Fibroblast of mammary gland (primary cell): ENCODE results near the gene PPP1R1B.

Experiments used
- DNase-seq: peaks from one replicate; pipeline ENCODE4 v3.0.0-alpha.2; 2010; ENCODE audit warnings: low read depth
- H3K4me3 ChIP-seq: 2 replicates; pipeline ENCODE4 v1.5.1; 2011; ENCODE audit warnings: low read depth, mild to moderate bottlenecking, low read length, moderate library complexity; ENCODE audit not compliant: control insufficient read depth
- TF ChIP-seq, protein P1 (sequence below): conservative IDR thresholded peaks from 2 replicates; pipeline ENCODE4 v1.5.1; 2011; ENCODE audit warnings: low read depth, low read length, inconsistent platforms; ENCODE audit not compliant: control insufficient read depth, insufficient read depth

The PPP1R1B gene

DNA sequence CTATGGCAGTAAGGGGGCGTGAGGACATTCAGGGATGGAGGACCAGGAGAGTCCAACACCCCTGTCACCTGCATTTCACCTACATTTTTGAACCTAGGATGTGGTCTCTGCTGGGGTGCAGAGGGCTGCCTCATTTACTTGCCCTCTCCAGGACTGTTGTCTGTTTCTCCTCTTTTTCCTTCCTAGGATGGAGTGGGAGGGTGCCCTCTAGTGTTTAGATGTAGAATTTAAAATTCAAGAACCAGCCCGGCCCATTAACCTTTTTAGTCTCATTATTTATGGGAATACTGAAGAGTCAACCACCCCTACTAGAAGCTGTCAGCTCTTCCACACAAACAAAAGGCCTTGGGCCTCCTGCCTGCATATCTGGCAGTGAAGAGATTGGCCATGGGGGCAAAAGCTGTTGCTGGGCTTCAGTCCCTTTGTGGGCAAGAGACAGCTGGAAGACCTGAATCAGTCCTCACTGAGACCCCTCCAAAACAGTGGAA, 7.7 kb downstream of the PPP1R1B start:
- no peak overlapping the region for H3K4me3 ChIP-seq
- DNase-seq = peak; percentile 50
- TF ChIP-seq, protein P1, sequence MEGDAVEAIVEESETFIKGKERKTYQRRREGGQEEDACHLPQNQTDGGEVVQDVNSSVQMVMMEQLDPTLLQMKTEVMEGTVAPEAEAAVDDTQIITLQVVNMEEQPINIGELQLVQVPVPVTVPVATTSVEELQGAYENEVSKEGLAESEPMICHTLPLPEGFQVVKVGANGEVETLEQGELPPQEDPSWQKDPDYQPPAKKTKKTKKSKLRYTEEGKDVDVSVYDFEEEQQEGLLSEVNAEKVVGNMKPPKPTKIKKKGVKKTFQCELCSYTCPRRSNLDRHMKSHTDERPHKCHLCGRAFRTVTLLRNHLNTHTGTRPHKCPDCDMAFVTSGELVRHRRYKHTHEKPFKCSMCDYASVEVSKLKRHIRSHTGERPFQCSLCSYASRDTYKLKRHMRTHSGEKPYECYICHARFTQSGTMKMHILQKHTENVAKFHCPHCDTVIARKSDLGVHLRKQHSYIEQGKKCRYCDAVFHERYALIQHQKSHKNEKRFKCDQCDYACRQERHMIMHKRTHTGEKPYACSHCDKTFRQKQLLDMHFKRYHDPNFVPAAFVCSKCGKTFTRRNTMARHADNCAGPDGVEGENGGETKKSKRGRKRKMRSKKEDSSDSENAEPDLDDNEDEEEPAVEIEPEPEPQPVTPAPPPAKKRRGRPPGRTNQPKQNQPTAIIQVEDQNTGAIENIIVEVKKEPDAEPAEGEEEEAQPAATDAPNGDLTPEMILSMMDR = peak; percentile 68

DNA sequence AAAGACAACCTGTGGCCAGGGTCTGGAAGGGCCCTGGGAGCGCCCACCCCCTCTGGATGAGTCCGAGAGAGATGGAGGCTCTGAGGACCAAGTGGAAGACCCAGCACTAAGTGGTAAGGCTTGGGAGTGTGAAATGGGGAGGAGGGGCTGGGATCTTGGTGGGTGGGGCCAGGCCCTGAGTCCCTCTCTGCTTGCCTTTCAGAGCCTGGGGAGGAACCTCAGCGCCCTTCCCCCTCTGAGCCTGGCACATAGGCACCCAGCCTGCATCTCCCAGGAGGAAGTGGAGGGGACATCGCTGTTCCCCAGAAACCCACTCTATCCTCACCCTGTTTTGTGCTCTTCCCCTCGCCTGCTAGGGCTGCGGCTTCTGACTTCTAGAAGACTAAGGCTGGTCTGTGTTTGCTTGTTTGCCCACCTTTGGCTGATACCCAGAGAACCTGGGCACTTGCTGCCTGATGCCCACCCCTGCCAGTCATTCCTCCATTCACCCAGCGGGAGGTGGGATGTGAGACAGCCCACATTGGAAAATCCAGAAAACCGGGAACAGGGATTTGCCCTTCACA, 8.9 kb downstream of the PPP1R1B start:
- no peak overlapping the region for H3K4me3 ChIP-seq
- TF ChIP-seq, protein P1 = no peak
- no peak for DNase-seq

DNA sequence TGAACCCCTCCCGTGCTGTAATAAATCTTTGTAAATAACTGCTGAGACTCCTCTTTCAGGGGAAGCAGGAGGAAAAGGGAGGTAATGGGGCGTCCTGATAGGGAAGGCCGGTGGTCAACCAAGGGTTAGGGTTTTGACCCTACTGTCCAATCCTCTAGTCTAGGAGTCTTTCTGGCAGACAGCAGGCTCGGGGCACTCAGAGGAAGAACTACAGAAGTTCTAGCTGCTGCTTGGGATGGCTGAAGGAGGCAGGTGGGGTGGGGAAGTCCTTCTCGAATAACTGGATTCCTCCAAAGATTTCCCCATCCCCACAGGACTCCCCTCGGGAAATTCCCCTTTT, 9.8 kb downstream of the PPP1R1B start:
- TF ChIP-seq, protein P1 = no peak
- DNase-seq = no peak
- H3K4me3 ChIP-seq = peak overlapping the region; percentile 77

DNA sequence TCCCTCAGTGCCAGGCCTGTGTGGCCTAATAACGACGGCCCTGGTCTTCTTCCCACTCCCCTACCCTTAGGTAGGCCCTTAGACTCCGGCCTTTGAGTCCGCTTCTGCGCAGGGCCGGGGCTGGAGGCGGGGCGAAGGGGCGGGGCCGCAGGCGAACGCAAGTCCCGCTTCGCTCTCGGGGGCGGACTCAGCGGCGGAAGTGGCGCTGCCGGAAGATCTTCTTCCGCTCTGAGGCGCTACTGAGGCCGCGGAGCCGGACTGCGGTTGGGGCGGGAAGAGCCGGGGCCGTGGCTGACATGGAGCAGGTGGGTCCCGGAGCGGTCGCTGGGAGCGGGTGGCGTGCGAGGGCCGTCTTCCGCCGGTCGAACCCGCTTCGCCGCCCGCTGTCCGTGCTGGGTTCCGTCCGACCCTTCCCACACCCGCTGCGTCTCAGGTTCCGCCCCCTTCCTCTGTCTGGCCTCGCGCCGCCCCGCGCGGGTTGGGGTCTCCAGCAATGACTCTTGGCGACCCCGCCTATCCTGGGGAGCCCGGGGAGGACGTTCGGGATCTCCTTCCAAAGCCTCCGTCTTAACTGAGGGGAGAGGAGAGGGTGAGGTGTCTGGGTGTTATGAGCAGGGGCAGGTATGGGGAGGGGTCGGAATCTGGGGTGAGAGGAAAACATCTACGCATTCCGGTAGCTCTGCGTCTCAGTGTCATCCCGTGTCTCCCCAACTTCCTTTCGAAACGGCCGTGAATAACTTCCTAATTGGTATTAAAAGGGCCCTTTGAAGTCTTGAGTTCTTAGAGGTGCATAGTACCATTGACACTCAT, 10.4 kb downstream of the PPP1R1B start, which contains the start of gene STARD3:
Gene STARD3 (plus strand): TSS at position 218 of the 810 bp plus-strand sequence. CDS start 16,388 bp downstream, outside the sequence.
- TF ChIP-seq, protein P1 = no peak
- peak within 1 kb of the TSS; percentile 77 for H3K4me3 ChIP-seq
- peak; percentile 75 for DNase-seq

DNA sequence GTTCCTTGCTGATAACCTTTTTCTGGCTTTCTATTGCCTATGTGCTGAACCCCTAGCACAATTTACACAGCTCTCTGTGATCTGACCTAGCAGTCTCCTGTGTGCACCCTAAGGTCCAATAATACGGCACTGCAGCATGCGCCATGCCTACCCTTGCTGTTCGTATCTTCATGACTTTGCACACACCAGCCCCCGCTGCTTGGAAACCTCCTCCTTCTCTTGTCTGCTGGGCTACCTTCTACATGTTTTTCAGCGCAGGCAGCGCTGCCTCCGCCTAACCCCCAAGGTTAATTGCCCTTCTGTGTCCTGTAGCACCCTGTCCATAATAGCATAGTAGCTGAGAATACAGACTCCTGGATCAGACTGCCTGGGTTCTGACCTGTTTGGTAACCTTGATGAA, 11.6 kb downstream of the PPP1R1B start:
- H3K4me3 ChIP-seq = no peak overlapping the region
- TF ChIP-seq, protein P1 = no peak
- no peak for DNase-seq

DNA sequence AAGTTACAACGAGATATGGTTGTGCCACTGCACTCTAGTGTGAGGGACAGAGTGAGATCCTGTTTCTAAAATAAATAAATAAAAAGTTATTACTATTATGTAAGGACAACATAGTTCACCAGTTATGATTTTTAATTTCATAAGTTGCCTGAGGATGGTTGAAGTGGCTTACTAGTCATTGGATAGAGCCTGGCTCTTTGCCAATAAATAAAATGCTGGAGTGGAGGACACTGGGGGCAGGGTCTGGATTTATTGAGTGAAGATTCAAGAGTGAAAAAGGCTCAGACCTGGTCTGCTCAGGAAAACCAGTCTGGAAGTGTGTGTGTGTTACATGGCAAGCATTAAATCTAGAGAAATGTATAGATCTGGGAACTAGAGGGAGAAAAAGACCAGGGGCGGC, 12.3 kb downstream of the PPP1R1B start:
- no peak overlapping the region for H3K4me3 ChIP-seq
- TF ChIP-seq, protein P1 = no peak
- no peak for DNase-seq
